Small intestine (tissue), 7 donors: ENCODE measurements around the gene TAF3. TPM values are rescaled to one million over a fixed set of nuclear protein-coding genes. Genes with fewer than 3 reads are reported as not detected.

Source experiments
- DNase-seq, 2 donors: peaks; one replicate each; pipeline versions ENCODE4 v3.0.0 to v3.0.0-alpha.2; 2013
- FAIRE-seq: peaks from 2 replicates; lab custom pipeline; 2012; peaks lifted over from hg19 to GRCh38; lab: Jason Lieb, UNC
- H3K27ac ChIP-seq, 3 donors: one replicate each; pipeline ENCODE4 v1.5.1; 2013; ENCODE audit warnings: low read length in 2 of 3, mild to moderate bottlenecking in 2 of 3, control low read depth in 1 of 3, inconsistent platforms in 1 of 3, low read depth in 1 of 3, moderate library complexity in 1 of 3
- H3K27me3 ChIP-seq, 3 donors: one replicate each; pipeline ENCODE4 v1.6.1; 2013; ENCODE audit warnings: low read length in 3 of 3, inconsistent platforms in 1 of 3; ENCODE audit not compliant: control insufficient read depth in 3 of 3, insufficient read depth in 3 of 3
- H3K36me3 ChIP-seq, 3 donors: one replicate each; pipeline ENCODE4 v1.6.1; 2013; ENCODE audit warnings: low read length in 3 of 3, inconsistent platforms in 1 of 3, low read depth in 1 of 3, mild to moderate bottlenecking in 1 of 3, moderate library complexity in 1 of 3; ENCODE audit not compliant: control insufficient read depth in 3 of 3, insufficient read depth in 2 of 3
- H3K4me1 ChIP-seq, 3 donors: one replicate each; pipeline ENCODE4 v1.6.1; 2013; ENCODE audit warnings: low read length in 2 of 3, inconsistent platforms in 1 of 3, low read depth in 1 of 3, mild to moderate bottlenecking in 1 of 3, moderate library complexity in 1 of 3; ENCODE audit not compliant: control insufficient read depth in 3 of 3, insufficient read depth in 2 of 3
- H3K4me3 ChIP-seq, 3 donors: one replicate each; pipeline ENCODE4 v1.5.1; 2013; ENCODE audit warnings: low read length in 3 of 3, control low read depth in 1 of 3, inconsistent platforms in 1 of 3, low read depth in 1 of 3, mild to moderate bottlenecking in 1 of 3, moderate library complexity in 1 of 3
- H3K9me3 ChIP-seq, 2 donors: one replicate each; pipeline ENCODE4 v1.6.1; 2013; ENCODE audit warnings: low read depth in 1 of 2, low read length in 1 of 2; ENCODE audit not compliant: control insufficient read depth in 2 of 2, insufficient read depth in 1 of 2
- WGBS, 3 donors: extraction: QIAGEN DNeasy Blood & Tissue Kit; methylation state at CpG; one replicate each; pipeline ENCODE4 v1.1.7; 2013; 5-methylcytosine and 5-hydroxymethylcytosine counted together
- polyA plus RNA-seq, 4 donors: library from polyadenylated mRNA; stranded (reverse) in 3 of 4; unstranded in 1 of 4; fragments of 200-250 nt in 3 of 4; fragments of 120-200 nt in 1 of 4; gene quantifications; one replicate each; pipeline versions ENCODE4 v1.2.1 to v1.2.3, GENCODE V29; 2013
- donor health status: healthy with polysubstance abuse.
- donor health status: control.
- donor health status: control.
- donor health status: Bipolar disorder and iron deficiency.
- donor health status: healthy.

The TAF3 gene
- polyA plus RNA-seq, 4 donors: 3.4 to 5.4 (median 4.5) TPM

DNA sequence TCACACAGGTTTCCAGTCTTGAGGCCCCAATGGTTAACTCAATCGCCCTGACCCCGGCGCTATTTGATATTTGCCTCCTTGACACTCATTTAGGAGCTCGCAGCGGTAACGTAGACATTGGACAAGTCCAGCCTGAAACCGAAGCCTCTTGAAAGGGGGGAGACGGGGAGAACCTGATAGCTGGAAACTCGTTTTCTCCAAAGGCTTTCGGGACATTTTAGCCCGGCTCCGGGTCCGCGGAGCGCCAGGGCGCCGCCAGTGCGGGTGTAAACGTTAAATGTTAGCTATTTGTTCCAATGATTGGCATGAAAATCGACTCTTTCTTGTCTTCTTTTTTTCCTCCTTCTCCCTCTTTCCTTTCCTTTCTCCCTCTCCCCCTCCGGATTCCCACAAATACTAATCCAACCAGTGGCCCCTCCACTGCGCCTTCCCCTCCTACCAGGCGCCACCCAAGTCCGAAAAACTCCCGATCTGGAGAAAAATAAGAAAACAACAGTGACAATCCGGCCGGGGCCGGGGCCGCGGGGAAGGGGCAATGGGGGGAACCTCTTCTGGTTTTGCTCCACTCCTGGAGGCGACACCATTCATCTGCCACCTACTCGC, 219.0 kb downstream of the TAF3 start:
- FAIRE-seq (no peak), DNase-seq (peak in 1 of 2 donors; percentile 30)
- Histone ChIP-seq H3K36me3 (no peaks in the 10 kb centered on the region), H3K27ac (no peak overlapping the region), H3K4me3 (no peak overlapping the region), H3K27me3 (peaks cover 3 to 100% (median 50%) of the 10 kb centered on the region in 3 donors), H3K4me1 (peaks cover 5 to 8% (median 7%) of the 10 kb centered on the region in 3 donors), H3K9me3 (peaks cover 0 to 3% of the 10 kb centered on the region in 2 donors)
- WGBS, 3 donors: 5 to 10% (median 10%) methylated on average over 31 to 32 of the region's 32 CpGs

- FAIRE-seq (no peak), DNase-seq (peak; percentile 19 to 36)
- Histone ChIP-seq H3K4me3 (no peak overlapping the region), H3K4me1 (peaks cover 5 to 13% (median 7%) of the 10 kb centered on the region in 3 donors), H3K27me3 (peaks cover 3 to 100% (median 55%) of the 10 kb centered on the region in 3 donors), H3K27ac (no peak overlapping the region), H3K9me3 (peaks cover 0 to 2% of the 10 kb centered on the region in 2 donors), H3K36me3 (no peaks in the 10 kb centered on the region)
- 4 to 12% (median 9%) methylated on average over 22 of the region's 22 CpGs for WGBS, 3 donors
Measured at GRCh38 chr10:8037941-8038894, 219.9 kb downstream of the TAF3 start.

- peaks cover 2 to 19% (median 3%) of the 10 kb centered on the region in 3 donors for H3K4me1 ChIP-seq
- H3K27ac ChIP-seq: no peak overlapping the region
- peak in 1 of 2 donors; percentile 25 for DNase-seq
- 1 to 5% (median 4%) methylated on average over 10 of the region's 10 CpGs for WGBS, 3 donors
- H3K27me3 ChIP-seq: peaks cover 3 to 100% (median 50%) of the 10 kb centered on the region in 3 donors
- no peaks in the 10 kb centered on the region for H3K36me3 ChIP-seq
- no peak overlapping the region for H3K4me3 ChIP-seq
- no peaks in the 10 kb centered on the region for H3K9me3 ChIP-seq
- no peak for FAIRE-seq
Measured at GRCh38 chr10:8039321-8039881, 221.1 kb downstream of the TAF3 start.

- Histone ChIP-seq H3K4me3 (no peak overlapping the region), H3K4me1 (peaks cover 0 to 20% (median 2%) of the 10 kb centered on the region in 3 donors), H3K27ac (no peak overlapping the region), H3K9me3 (no peaks in the 10 kb centered on the region), H3K36me3 (no peaks in the 10 kb centered on the region), H3K27me3 (peaks cover 2 to 100% (median 54%) of the 10 kb centered on the region in 3 donors)
- WGBS, 3 donors: 7 to 11% (median 10%) methylated on average over 6 of the region's 6 CpGs
- DNase-seq: no peak
- FAIRE-seq: no peak
Measured at GRCh38 chr10:8040651-8041050, 222.3 kb downstream of the TAF3 start.

GRCh38 chr10:8041284-8041991, 223.1 kb downstream of the TAF3 start:
- Histone ChIP-seq H3K27ac (no peak overlapping the region), H3K27me3 (peaks cover 0 to 100% (median 55%) of the 10 kb centered on the region in 3 donors)
- FAIRE-seq: no peak

GRCh38 chr10:8041992-8042720, 223.9 kb downstream of the TAF3 start:
- Histone ChIP-seq H3K27me3 (peaks cover 5 to 100% (median 58%) of the 10 kb centered on the region in 3 donors), H3K36me3 (no peaks in the 10 kb centered on the region), H3K4me3 (no peak overlapping the region), H3K9me3 (no peaks in the 10 kb centered on the region), H3K27ac (no peak overlapping the region), H3K4me1 (peaks cover 0 to 19% (median 2%) of the 10 kb centered on the region in 3 donors)
- 5 to 12% (median 6%) methylated on average over 17 of the region's 17 CpGs for WGBS, 3 donors
- FAIRE-seq: no peak
- DNase-seq: peak in 1 of 2 donors; percentile 8

More at GRCh38 chr10:8041284-8041991, 223.1 kb downstream of the TAF3 start:
- Histone ChIP-seq H3K4me1 (peaks cover 0 to 20% (median 2%) of the 10 kb centered on the region in 3 donors), H3K36me3 (no peaks in the 10 kb centered on the region), H3K4me3 (no peak overlapping the region), H3K9me3 (no peaks in the 10 kb centered on the region)
- DNase-seq: no peak
- 8 to 9% (median 8%) methylated on average over 10 of the region's 10 CpGs for WGBS, 3 donors

DNA sequence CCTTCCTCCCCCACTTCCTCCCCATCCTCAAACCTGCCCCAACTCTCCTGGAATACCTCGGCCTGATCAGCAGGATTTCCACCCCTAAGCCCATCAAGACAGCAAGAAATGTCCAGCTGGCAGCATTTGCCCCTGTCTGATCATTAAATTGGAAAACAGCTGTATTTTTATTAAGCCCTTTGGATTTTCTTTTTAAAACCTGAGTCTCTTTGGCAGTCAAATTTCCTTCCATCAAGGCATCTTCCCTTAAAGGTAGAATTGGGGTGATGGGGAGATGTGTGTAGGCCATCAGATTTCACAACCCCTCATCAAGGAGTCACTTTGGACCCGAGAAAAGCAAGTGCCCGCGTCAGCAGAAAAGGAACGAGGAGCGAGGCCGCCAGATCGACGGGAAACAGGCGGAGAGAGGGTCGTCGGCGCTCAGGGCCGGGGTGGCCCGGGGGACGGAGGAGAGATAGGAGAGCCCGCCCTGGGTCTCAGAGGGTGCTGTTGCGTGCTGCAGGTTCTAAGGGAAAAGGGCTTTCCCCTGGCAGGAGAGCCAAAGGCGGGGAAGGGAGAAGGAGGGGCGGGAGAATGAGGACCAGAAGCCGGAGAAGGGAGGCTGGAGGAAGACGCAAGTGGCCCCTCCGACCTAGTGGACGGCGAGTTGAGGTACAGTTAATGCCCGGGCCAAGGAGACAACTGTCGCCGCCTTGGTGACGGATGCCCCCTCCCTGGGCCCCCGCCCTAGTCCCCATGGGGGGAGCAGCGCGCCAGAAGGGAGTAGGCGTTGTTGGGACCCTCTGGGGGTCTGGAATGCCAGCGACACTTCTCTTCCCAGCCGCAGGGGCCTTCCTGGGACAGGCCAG, 224.6 kb downstream of the TAF3 start:
- Histone ChIP-seq H3K9me3 (no peaks in the 10 kb centered on the region), H3K4me1 (peaks cover 0 to 15% (median 0%) of the 10 kb centered on the region in 3 donors), H3K27me3 (peaks cover 5 to 100% (median 62%) of the 10 kb centered on the region in 3 donors), H3K4me3 (no peak overlapping the region), H3K36me3 (no peaks in the 10 kb centered on the region), H3K27ac (no peak overlapping the region)
- 6 to 7% (median 6%) methylated on average over 32 to 35 of the region's 35 CpGs for WGBS, 3 donors
- DNase-seq (peak in 1 of 2 donors; percentile 44), FAIRE-seq (no peak)
